Measurements from ENCODE around the gene MAST1. TPM values are rescaled to one million over a fixed set of nuclear protein-coding genes. Genes with fewer than 3 reads are reported as not detected.

Gene MAST1
- 1.1 to 2.5 TPM (median 1.6 TPM) in 5 replicates for total RNA-seq (2022; extraction: Qiagen RNA extraction; ENCODE audit: low read depth)

GRCh38 chr19:12838182-12838885 lies at the start of gene MAST1:
Gene MAST1 (plus strand): TSS chr19:12838515. CDS start chr19:12838573, 58 bp downstream.

GRCh38 chr19:12791345-12792050 lies 46.8 kb upstream of the MAST1 start, which contains the start of gene JUNB:
Gene JUNB (plus strand): TSS chr19:12791486. CDS start chr19:12791772, 286 bp downstream.

GRCh38 chr19:12801466-12802266 lies 36.6 kb upstream of the MAST1 start, which contains the start of the genes PRDX2 and THSD8:
Gene PRDX2 (minus strand): TSS chr19:12801800. CDS start chr19:12801261, 539 bp downstream.
Gene THSD8 (plus strand): TSS chr19:12802069. CDS start chr19:12802072, 3 bp downstream.

GRCh38 chr19:12806242-12807081 lies 31.9 kb upstream of the MAST1 start, which contains the start of gene RNASEH2A:
Gene RNASEH2A (plus strand): TSS chr19:12806584. CDS start chr19:12806674, 90 bp downstream.

GRCh38 chr19:12834566-12834943 lies 3.8 kb upstream of the MAST1 start, which contains the start of gene RTBDN:
Gene RTBDN (minus strand): TSS chr19:12834579. CDS start chr19:12829979, 4,600 bp downstream.

GRCh38 chr19:12881172-12881808 lies 43.0 kb downstream of the MAST1 start, which contains the start of gene DNASE2:
Gene DNASE2 (minus strand): TSS chr19:12881449. CDS start chr19:12881375, 74 bp downstream.

GRCh38 chr19:12886969-12887747 lies 48.8 kb downstream of the MAST1 start, which contains the start of gene KLF1:
Gene KLF1 (minus strand): TSS chr19:12887201. CDS start chr19:12887140, 61 bp downstream.

GRCh38 chr19:12890787-12891552 lies 52.7 kb downstream of the MAST1 start, which contains the start of gene GCDH:
Gene GCDH (plus strand): TSS chr19:12891160. CDS start chr19:12891305, 145 bp downstream.

Other genes starting within 250 kb of the MAST1 start
- gene ZNF490, start 227.7 kb upstream of the MAST1 start, total RNA-seq (2022; extraction: Qiagen RNA extraction; ENCODE audit: low read depth): 0.45 to 0.81 TPM (median 0.66 TPM) in 5 replicates
- gene ZNF791, start 227.6 kb upstream of the MAST1 start, total RNA-seq (2022; extraction: Qiagen RNA extraction; ENCODE audit: low read depth): 4.3 to 6.2 TPM (median 5.3 TPM) in 5 replicates
- gene MAN2B1, start 171.8 kb upstream of the MAST1 start, total RNA-seq (2022; extraction: Qiagen RNA extraction; ENCODE audit: low read depth): 16.4 to 21.2 TPM (median 17.4 TPM) in 5 replicates
- gene WDR83, start 171.7 kb upstream of the MAST1 start, total RNA-seq (2022; extraction: Qiagen RNA extraction; ENCODE audit: low read depth): 7.9 to 11.6 TPM (median 10.0 TPM) in 5 replicates
- gene DHPS, start 156.6 kb upstream of the MAST1 start, total RNA-seq (2022; extraction: Qiagen RNA extraction; ENCODE audit: low read depth): 40.7 to 54.1 TPM (median 49.5 TPM) in 5 replicates
- gene GNG14, start 150.5 kb upstream of the MAST1 start, total RNA-seq (2022; extraction: Qiagen RNA extraction; ENCODE audit: low read depth): not detected in 5 replicates
- gene FBXW9, start 141.9 kb upstream of the MAST1 start, total RNA-seq (2022; extraction: Qiagen RNA extraction; ENCODE audit: low read depth): 8.2 to 13.6 TPM (median 11.5 TPM) in 5 replicates
- 27.4 to 35.2 TPM (median 32.5 TPM) in 5 replicates for gene TNPO2, start 114.6 kb upstream of the MAST1 start, total RNA-seq (2022; extraction: Qiagen RNA extraction; ENCODE audit: low read depth)
- gene TRIR, start 103.8 kb upstream of the MAST1 start, total RNA-seq (2022; extraction: Qiagen RNA extraction; ENCODE audit: low read depth): 156 to 216 TPM (median 205 TPM) in 5 replicates
- 70.9 to 96.0 TPM (median 93.4 TPM) in 5 replicates for gene GET3, start 101.0 kb upstream of the MAST1 start, total RNA-seq (2022; extraction: Qiagen RNA extraction; ENCODE audit: low read depth)
- gene BEST2, start 86.7 kb upstream of the MAST1 start, total RNA-seq (2022; extraction: Qiagen RNA extraction; ENCODE audit: low read depth): 0.05 to 0.14 TPM in 2 of 5 replicates, not detected in the others
- gene HOOK2, start 63.0 kb upstream of the MAST1 start, total RNA-seq (2022; extraction: Qiagen RNA extraction; ENCODE audit: low read depth): 8.1 to 12.5 TPM (median 9.9 TPM) in 5 replicates
- gene JUNB, start 47.0 kb upstream of the MAST1 start, total RNA-seq (2022; extraction: Qiagen RNA extraction; ENCODE audit: low read depth): 86.0 to 165 TPM (median 133 TPM) in 5 replicates
- 0.48 to 1.4 TPM (median 0.76 TPM) in 5 replicates for gene PRDX2, start 36.7 kb upstream of the MAST1 start, total RNA-seq (2022; extraction: Qiagen RNA extraction; ENCODE audit: low read depth)
- gene THSD8, start 36.4 kb upstream of the MAST1 start, total RNA-seq (2022; extraction: Qiagen RNA extraction; ENCODE audit: low read depth): 0.70 to 17.2 TPM (median 12.5 TPM) in 4 of 5 replicates, not detected in the other
- gene RNASEH2A, start 31.9 kb upstream of the MAST1 start, total RNA-seq (2022; extraction: Qiagen RNA extraction; ENCODE audit: low read depth): 32.3 to 49.1 TPM (median 44.2 TPM) in 5 replicates
- gene RTBDN, start 3.9 kb upstream of the MAST1 start, total RNA-seq (2022; extraction: Qiagen RNA extraction; ENCODE audit: low read depth): 0.10 to 0.34 TPM (median 0.22 TPM) in 4 of 5 replicates, not detected in the other
- gene DNASE2, start 42.9 kb downstream of the MAST1 start, total RNA-seq (2022; extraction: Qiagen RNA extraction; ENCODE audit: low read depth): 25.6 to 33.3 TPM (median 31.1 TPM) in 5 replicates
- not detected in 5 replicates for gene KLF1, start 48.7 kb downstream of the MAST1 start, total RNA-seq (2022; extraction: Qiagen RNA extraction; ENCODE audit: low read depth)
- 9.1 to 10.2 TPM (median 9.5 TPM) in 5 replicates for gene GCDH, start 52.6 kb downstream of the MAST1 start, total RNA-seq (2022; extraction: Qiagen RNA extraction; ENCODE audit: low read depth)
- gene SYCE2, start 80.8 kb downstream of the MAST1 start, total RNA-seq (2022; extraction: Qiagen RNA extraction; ENCODE audit: low read depth): 0.33 to 0.79 TPM (median 0.42 TPM) in 5 replicates
- 65.9 to 84.1 TPM (median 74.6 TPM) in 5 replicates for gene FARSA, start 95.2 kb downstream of the MAST1 start, total RNA-seq (2022; extraction: Qiagen RNA extraction; ENCODE audit: low read depth)
- 505 to 682 TPM (median 539 TPM) in 5 replicates for gene CALR, start 100.1 kb downstream of the MAST1 start, total RNA-seq (2022; extraction: Qiagen RNA extraction; ENCODE audit: low read depth)
- gene RAD23A, start 107.3 kb downstream of the MAST1 start, total RNA-seq (2022; extraction: Qiagen RNA extraction; ENCODE audit: low read depth): 68.9 to 85.3 TPM (median 84.8 TPM) in 5 replicates
- 33.1 to 59.6 TPM (median 54.1 TPM) in 5 replicates for gene GADD45GIP1, start 118.7 kb downstream of the MAST1 start, total RNA-seq (2022; extraction: Qiagen RNA extraction; ENCODE audit: low read depth)
- gene DAND5, start 131.1 kb downstream of the MAST1 start, total RNA-seq (2022; extraction: Qiagen RNA extraction; ENCODE audit: low read depth): not detected in 5 replicates
- 3.3 to 5.4 TPM (median 3.8 TPM) in 5 replicates for gene NFIX, start 157.0 kb downstream of the MAST1 start, total RNA-seq (2022; extraction: Qiagen RNA extraction; ENCODE audit: low read depth)